Measurements from ENCODE around the gene OGFOD3.
A peak's percentile ranks its signal among the peaks of the same experiment; 100 is the strongest.
"Not testable (repeated sequence)": the region's sequence is repeated elsewhere in the genome, so short reads cannot be mapped to it uniquely, and the experiment has no call there.

OGFOD3 gene

GRCh38 chr17:82351254-82351712 lies 67.1 kb downstream of the OGFOD3 start:
- no peak for DNase-seq (ENCODE audit: low spot score)
- in situ Hi-C loops (cut with MboI; ENCODE audit: low sequenced_read_pairs, unreplicated experiment), result loop anchor here (5.0 kb wide), 1 partner anchor 56 kb away; no protein-coding TSS in a partner anchor
- no peak for TF ChIP-seq CTCF (IDR thresholded peaks at IDR 0.05; ENCODE audit: borderline replicate concordance, control extremely low read depth, extremely low read depth, insufficient read depth, missing control alignments)

DNA sequence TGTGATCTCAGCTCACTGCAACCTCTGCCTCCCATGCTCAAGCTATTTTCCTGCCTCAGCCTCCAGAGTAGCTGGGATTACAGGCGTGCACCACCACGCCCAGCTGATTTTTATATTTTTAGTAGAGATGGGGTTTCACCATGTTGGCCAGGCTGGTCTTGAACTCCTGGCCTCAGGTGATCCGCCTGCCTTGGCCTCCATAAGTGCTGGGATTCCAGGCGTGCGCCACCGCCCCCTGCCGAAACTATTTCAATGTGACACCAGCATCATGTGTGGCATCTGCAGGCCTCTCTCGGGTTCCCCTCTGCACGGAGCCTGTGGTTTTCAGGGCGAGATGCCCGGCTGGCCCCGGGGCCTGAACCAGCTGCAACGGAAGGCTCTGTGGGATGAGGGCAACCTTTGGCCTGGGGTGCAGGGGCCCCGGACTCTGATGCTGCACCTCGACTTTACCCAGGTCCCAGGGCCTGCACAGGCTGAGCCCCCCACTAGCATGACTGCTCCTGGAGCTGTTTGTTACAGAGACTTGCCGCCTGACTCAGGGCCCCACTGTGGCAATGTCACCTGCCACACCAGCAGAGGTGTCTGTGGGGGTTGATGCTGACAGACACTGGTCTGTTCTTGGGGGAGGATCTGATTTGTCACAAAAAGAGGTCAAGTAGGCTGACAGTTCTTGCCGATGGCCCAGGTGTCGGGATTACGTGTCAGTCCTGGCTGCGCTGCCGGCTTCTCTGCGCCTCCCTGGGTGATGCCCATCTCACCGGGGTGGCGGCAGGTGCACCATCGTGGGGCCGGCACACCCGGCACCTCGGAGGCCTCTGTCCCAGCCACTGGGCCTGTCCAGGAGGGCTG lies 68.0 kb downstream of the OGFOD3 start:
- TF ChIP-seq CTCF (IDR thresholded peaks at IDR 0.05; ENCODE audit: borderline replicate concordance, control extremely low read depth, extremely low read depth, insufficient read depth, missing control alignments), result peak; percentile 15
- in situ Hi-C loops (cut with MboI; ENCODE audit: low sequenced_read_pairs, unreplicated experiment), result loop anchor here (5.0 kb wide), 1 partner anchor 57 kb away; no protein-coding TSS in a partner anchor
- DNase-seq (ENCODE audit: low spot score), result no peak

DNA sequence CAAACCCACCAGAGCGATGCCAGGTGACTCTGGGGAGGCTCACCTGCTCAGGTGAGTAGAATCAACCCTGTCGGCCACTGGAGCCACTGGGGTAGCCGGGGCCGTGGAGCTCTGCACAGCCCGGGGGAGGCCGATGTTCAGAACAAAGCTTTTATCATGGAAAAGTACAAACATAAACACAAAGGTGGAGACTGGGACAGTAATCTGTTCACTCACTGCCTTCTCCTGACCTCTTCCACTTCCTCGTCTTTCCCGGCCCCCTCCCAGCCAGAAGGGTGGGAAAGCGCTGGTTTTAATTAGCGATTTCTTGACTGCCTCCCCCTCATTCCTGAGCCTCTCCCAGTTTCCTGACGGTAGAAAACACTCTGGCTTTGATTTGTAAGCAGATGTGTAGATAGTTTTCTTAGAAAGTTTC lies 69.1 kb downstream of the OGFOD3 start:
- no peak for TF ChIP-seq CTCF (IDR thresholded peaks at IDR 0.05; ENCODE audit: borderline replicate concordance, control extremely low read depth, extremely low read depth, insufficient read depth, missing control alignments)
- in situ Hi-C loops (cut with MboI; ENCODE audit: low sequenced_read_pairs, unreplicated experiment), result no loop called here

DNA sequence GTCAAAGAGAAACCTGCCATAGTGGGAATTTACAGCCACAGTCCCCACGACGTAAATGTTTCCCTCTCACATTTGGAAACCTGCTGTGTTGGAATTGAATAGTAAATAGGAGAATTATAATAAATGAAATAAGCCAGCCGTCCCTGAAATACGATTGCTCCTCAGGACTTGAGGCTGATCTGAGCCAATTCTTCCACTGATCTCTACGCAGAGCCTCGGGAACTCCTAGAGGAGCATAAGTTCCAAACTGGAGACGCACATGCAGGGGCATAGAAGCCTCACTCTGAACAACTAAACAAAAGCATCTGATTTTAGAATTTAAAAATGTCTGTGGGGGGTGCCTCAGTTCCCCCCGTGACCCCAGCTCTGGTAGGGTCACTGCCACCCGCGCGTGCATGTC lies 69.5 kb downstream of the OGFOD3 start:
- DNase-seq (ENCODE audit: low spot score), result no peak
- in situ Hi-C loops (cut with MboI; ENCODE audit: low sequenced_read_pairs, unreplicated experiment), result no loop called here
- TF ChIP-seq CTCF (IDR thresholded peaks at IDR 0.05; ENCODE audit: borderline replicate concordance, control extremely low read depth, extremely low read depth, insufficient read depth, missing control alignments), result no peak

More for the DNA sequence above, 69.1 kb downstream of the OGFOD3 start:
- no peak for DNase-seq (ENCODE audit: low spot score)

DNA sequence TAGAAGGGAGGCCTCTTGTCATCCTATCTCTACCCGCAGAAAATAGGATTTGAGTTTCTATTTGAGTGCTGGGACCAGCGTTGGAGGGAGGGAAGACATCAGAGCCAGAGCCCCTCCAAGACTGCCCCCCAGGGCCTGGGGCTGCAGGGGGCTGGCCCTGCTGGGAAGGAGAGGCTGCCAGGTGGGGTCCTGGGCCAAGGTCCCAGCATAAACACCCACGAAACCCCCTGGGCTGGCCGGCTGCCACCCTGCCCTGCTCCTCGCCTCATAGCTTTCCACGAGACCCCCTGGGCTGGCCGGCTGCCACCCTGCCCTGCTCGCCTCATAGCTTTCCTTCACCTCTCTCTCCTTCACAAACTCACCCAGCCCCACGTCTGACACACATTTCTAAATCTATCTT lies 70.0 kb downstream of the OGFOD3 start:
- no peak for DNase-seq (ENCODE audit: low spot score)
- in situ Hi-C loops (cut with MboI; ENCODE audit: low sequenced_read_pairs, unreplicated experiment), result no loop called here
- TF ChIP-seq CTCF (IDR thresholded peaks at IDR 0.05; ENCODE audit: borderline replicate concordance, control extremely low read depth, extremely low read depth, insufficient read depth, missing control alignments), result no peak

- DNase-seq (ENCODE audit: low spot score); in situ Hi-C loops (cut with MboI; ENCODE audit: low sequenced_read_pairs, unreplicated experiment): not testable (repeated sequence)
Observed at GRCh38 chr17:82347994-82348393, 70.4 kb downstream of the OGFOD3 start.
